IPS DF 6.9 (cell line): ENCODE data around the gene RPL3.

Experiments
- DNase-seq: peaks from one replicate; pipeline ENCODE4 v3.0.0-alpha.2; 2013; ENCODE audit warnings: low read depth, low spot score
- H3K27ac ChIP-seq: one replicate; pipeline ENCODE4 v1.5.1; 2013; ENCODE audit warnings: low read length, control low read depth
- H3K27me3 ChIP-seq: 2 replicates; pipeline ENCODE4 v1.6.1; 2013; ENCODE audit warnings: mild to moderate bottlenecking, low read length; ENCODE audit not compliant: control insufficient read depth, insufficient read depth
- H3K36me3 ChIP-seq: 2 replicates; pipeline ENCODE4 v1.6.1; 2013; ENCODE audit warnings: low read length; ENCODE audit not compliant: control insufficient read depth, insufficient read depth
- H3K4me1 ChIP-seq: 2 replicates; pipeline ENCODE4 v1.6.1; 2013; ENCODE audit warnings: low read length; ENCODE audit not compliant: control insufficient read depth, insufficient read depth
- H3K4me3 ChIP-seq: 2 replicates; pipeline ENCODE4 v1.5.1; 2013; ENCODE audit warnings: mild to moderate bottlenecking, low read length
- H3K9me3 ChIP-seq: 2 replicates; pipeline ENCODE4 v1.6.1; 2013; ENCODE audit warnings: low read length, inconsistent platforms; ENCODE audit not compliant: control insufficient read depth, insufficient read depth
- WGBS: extraction: QIAGEN DNeasy Blood & Tissue Kit; methylation state at CpG from one replicate; pipeline ENCODE4 v1.1.7; 2013; ENCODE audit warnings: mixed read lengths, missing lambda C conversion rate; ENCODE audit not compliant: insufficient read length, insufficient coverage; 5-methylcytosine and 5-hydroxymethylcytosine counted together

Gene RPL3

DNA sequence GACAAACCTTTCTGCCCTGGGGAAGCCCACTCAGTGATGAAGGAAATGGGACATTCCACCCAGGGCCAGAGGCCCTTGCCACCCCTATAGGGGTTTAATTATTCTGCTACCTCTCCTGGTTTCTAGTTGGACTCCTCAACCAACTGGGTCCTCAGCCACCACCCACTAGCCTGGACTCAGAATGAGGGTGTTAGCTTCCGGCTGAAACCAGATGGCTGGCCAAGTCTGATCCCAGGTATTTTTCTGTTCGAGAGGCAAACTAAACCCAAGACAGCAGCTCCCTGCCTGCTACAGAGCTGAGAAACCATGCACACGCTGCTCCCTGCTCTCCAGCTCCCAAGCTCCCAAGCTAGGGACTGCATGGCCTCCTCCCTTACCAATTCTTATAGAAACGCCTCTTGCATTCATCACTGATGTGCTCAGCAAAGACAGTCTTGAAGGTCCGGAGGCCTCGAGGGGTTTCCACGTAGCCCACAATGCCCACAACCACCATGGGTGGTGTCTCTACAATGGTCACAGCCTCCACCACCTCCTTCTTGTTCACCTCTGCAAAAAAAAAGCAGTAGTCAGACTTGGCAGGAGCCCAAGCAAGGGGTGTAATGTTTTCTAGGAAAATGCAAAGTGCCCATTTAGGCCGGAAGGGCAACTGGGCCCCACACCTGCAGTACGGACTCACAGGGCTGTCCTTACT lies 2.2 kb downstream of the RPL3 start:
- WGBS, result no CpG with 5 or more reads among the region's 9 CpGs
- Histone ChIP-seq H3K4me3 (peak overlapping the region; percentile 19; the same call in 1 of the 2 replicates), H3K4me1 (0 out of 2 replicates have a peak, but pooled peaks cover 1% of the 10 kb centered on the region), H3K9me3 (no peaks in the 10 kb centered on the region), H3K36me3 (peaks cover 56% of the 10 kb centered on the region), H3K27me3 (no peaks in the 10 kb centered on the region), H3K27ac (no peak overlapping the region)
- no peak for DNase-seq

DNA sequence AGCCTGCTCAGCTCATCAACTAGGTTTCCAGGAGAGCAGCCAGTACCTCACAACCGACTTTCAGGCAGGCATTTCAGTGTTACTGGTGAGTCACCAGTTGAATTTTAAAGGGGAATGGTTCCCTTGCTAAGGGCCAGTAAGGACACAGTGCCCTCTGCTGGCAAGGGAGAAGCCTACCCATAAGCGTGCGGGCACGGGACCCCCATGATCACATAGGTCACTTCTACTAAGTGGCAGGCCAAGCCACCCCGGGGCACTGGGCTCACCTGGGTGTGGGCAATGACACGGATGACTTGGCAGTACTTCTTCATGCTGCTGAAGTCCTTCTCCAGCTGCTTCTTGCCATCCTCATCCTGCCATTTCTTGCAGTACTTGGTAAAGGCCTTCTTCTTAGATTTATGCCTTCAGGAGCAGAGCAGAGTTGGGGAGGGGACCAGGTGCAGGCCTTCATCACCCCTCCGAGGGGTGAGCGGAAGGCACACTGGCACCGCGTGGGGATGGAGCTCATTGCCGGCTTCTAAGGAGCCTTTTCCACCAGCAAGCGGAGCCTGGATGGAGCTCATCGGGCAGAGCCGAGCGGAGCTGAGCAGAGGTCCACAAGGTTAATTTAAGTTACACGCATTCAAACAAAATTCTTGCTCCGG lies 2.9 kb downstream of the RPL3 start:
- no peak overlapping the region; the same call in 1 of the 2 replicates for H3K4me3 ChIP-seq
- WGBS, result no CpG with 5 or more reads among the region's 17 CpGs
- DNase-seq, result no peak
- 0 out of 2 replicates have a peak, but pooled peaks cover 1% of the 10 kb centered on the region for H3K4me1 ChIP-seq
- H3K27ac ChIP-seq, result no peak overlapping the region
- no peaks in the 10 kb centered on the region for H3K9me3 ChIP-seq
- H3K36me3 ChIP-seq, result peaks cover 62% of the 10 kb centered on the region
- no peaks in the 10 kb centered on the region for H3K27me3 ChIP-seq

DNA sequence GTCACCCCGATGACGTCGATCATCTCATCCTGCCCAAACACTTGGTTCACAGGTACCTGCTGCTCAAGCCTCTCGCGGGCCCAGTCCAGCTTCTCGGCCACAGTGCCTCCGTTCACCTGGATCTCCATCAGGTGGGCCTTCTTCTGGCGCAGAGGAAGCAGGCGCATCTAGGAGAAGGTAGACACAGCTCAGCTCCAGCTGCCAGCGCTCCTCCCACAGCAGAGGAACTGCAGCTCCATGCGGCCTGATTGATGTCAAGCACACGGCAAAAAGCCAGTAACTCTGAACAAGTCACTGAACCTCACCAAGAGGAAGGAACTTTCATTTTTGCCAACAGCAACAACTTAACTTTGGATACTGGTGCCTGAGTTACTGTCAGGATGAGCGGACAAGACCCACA lies 4.0 kb downstream of the RPL3 start:
- Histone ChIP-seq H3K9me3 (no peaks in the 10 kb centered on the region), H3K36me3 (peaks cover 62% of the 10 kb centered on the region), H3K27ac (no peak overlapping the region), H3K4me3 (no peak overlapping the region), H3K4me1 (0 out of 2 replicates have a peak, but pooled peaks cover 1% of the 10 kb centered on the region), H3K27me3 (no peaks in the 10 kb centered on the region)
- WGBS, result no CpG with 5 or more reads among the region's 13 CpGs
- no peak for DNase-seq

DNA sequence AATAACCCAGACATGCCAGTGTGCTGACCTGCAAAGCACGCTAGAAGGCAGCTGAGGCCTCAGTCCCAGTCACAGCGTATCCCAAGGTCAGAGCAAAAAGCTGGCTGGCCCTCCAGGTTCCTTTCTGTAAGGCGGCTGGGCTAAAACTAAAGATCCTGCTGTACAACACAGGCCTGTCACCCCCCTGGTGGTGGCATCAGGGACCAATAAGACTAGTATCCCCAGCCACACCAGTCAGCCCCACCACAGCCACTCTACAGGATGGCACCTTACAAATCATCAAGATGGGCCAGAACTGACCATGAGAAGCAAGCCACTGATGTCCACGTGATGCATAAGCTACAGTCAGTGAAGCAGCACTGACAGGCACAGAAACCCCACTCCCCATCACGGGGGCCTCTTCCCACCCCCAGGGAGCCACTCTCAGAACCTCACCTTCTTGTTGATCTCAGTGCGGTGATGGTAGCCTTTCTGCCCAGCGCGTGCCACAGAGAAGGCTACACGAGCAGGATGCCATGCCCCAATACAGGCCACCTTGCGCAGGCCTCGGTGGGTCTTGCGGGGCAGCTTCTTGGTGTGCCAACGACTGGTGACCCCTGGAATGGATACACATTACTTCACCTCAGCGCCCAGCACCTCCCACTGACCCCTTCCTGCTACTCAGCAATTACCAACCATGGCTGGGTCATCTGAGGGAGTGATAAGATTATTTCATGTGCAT lies 5.0 kb downstream of the RPL3 start:
- H3K36me3 ChIP-seq, result peaks cover 62% of the 10 kb centered on the region
- WGBS, result no CpG with 5 or more reads among the region's 14 CpGs
- no peak for DNase-seq
- no peaks in the 10 kb centered on the region for H3K27me3 ChIP-seq
- H3K4me3 ChIP-seq, result no peak overlapping the region
- no peaks in the 10 kb centered on the region for H3K9me3 ChIP-seq
- H3K27ac ChIP-seq, result no peak overlapping the region
- H3K4me1 ChIP-seq, result peaks cover 3% of the 10 kb centered on the region; the same call in 1 of the 2 replicates

DNA sequence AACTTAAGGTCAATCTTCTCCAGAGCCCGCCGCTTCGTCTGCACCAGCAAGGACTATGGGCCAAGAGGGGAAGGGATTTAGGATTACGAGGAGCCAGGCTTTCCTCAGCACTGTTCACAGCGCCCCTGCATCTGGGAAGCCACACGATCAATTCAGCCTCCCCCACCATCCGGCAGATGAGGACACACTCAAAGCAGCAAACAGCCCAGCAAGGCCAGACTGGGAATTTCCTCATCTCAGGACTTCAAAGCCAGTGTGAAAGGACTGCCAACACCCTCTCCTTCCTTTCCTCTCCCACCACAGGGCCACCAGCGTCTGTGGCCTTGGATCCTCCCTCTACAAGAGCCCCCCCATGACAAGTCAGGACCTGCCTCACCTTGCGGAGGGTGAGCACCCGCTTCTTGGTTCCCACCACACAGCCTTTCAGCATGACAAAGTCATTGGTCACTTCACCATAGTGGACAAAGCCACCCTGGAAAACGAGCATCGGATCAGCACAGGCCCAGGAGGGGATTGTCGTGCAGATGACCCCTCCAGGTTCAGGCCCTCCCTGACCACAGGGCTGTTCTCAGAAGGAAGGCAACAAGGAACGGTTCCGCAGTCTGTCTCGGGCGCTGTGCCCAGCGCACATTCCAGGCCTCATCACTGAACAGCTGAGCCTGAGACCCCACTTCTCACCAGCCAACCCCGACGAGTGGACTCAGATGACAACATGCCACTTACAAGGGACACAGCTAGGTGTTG lies 6.0 kb downstream of the RPL3 start:
- Histone ChIP-seq H3K9me3 (no peaks in the 10 kb centered on the region), H3K27me3 (no peaks in the 10 kb centered on the region), H3K4me1 (peaks cover 7% of the 10 kb centered on the region), H3K27ac (no peak overlapping the region), H3K4me3 (no peak overlapping the region), H3K36me3 (peaks cover 62% of the 10 kb centered on the region)
- no CpG with 5 or more reads among the region's 20 CpGs for WGBS
- DNase-seq, result no peak

DNA sequence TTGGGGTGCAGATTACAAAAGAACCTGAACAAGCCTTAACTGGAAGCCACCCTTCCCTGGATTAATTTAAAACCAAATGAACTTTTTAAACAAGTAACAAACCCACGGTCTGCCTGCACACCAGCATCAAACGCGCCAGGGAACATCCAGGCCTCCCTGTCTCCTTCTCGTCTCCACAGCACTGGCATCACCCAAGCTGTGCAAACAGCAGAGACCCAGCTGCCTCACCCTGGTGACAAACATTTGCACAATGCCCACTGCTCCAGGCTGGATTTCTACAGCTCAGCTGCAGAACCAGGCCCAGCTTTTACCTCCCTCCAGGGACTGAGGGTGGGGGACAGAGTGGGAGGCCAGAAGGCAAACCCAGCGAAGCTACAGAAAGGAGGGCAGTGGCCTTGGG lies 7.0 kb downstream of the RPL3 start:
- Histone ChIP-seq H3K36me3 (peaks cover 55% of the 10 kb centered on the region), H3K4me3 (no peak overlapping the region), H3K9me3 (no peaks in the 10 kb centered on the region), H3K27ac (no peak overlapping the region), H3K27me3 (no peaks in the 10 kb centered on the region), H3K4me1 (peaks cover 7% of the 10 kb centered on the region)
- no CpG with 5 or more reads among the region's 5 CpGs for WGBS
- DNase-seq, result no peak

DNA sequence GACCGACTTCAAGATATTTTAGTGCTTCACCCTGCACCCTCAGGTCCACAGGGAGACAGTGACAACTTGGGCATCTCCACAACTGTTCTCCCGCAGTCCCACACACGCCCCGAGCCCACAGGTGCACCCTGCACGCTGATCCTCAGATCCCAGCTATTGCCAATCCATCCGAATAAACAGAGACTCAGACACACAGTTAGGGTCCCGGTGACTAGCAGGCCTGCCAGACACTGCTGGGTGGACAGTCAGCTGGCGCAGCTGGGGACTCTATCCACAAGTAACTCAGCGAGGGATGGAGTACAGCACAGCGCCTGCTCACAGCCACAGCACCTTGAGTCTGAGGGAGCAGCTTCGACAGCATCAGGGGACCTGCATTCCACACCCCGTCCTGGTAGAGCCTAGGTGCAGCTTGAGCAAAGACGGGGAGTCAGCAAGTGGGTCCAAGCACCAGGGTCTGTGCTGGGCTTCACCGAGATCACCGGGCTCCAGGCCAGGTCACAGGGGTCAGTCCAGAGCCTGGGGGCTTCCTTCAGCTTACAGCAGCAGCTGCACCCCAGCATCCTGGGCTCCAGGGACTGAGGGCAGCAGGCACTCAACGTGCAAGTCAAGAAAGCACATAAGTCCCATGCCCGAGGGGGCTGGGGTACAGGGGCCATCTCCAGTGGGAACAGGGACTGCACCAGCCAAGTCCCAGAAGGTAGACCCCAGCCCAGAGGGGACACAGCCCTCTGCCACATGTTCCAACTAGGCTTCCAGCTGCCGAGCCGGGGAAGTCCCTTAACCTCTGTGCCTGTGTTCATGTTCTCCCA lies 7.6 kb downstream of the RPL3 start:
- Histone ChIP-seq H3K27me3 (no peaks in the 10 kb centered on the region), H3K4me3 (no peak overlapping the region), H3K9me3 (no peaks in the 10 kb centered on the region), H3K4me1 (peaks cover 6% of the 10 kb centered on the region), H3K27ac (no peak overlapping the region), H3K36me3 (peaks cover 49% of the 10 kb centered on the region)
- WGBS, result no CpG with 5 or more reads among the region's 19 CpGs
- DNase-seq, result no peak

DNA sequence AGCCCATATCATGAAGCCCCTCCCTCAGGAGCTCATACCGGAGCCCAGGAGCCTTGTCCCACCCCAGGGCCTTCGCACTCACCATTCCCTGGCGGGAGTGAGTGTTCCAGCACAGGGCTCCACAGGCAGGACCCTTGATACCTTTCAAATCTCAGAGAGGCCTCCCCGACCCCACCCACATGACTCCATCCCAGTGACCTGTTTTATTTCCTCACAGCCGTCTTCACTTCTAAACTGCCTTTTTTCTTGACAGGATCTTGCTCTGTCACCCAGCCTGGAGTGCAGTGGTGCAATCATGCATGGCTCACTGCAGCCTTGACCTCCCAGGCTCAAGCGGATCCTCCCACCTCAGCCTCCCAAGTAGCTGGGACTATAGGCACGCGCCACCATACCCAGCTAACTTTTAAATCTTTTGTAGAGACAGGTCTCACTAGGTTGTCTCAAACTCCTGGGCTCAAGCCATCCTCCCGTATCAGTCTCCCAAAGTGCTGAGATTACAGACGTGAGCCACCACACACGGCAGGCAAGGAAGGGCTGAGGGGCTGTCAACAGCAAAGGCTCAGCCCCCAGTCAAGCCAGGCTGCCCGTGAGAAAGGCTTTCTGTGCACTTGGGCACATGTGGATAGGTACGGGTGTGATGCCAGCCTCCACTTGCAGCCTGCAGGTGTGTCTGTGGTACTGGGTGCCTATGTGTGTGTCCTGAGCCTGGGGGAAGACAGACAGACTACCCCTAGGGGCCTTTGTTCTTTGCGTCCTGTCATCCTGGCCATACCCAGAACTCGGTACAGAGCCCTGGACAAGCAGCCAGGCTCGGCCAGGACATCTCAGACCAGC lies 9.3 kb downstream of the RPL3 start:
- H3K4me1 ChIP-seq, result peaks cover 6% of the 10 kb centered on the region
- H3K27me3 ChIP-seq, result no peaks in the 10 kb centered on the region
- WGBS, result no CpG with 5 or more reads among the region's 16 CpGs
- H3K9me3 ChIP-seq, result no peaks in the 10 kb centered on the region
- H3K4me3 ChIP-seq, result no peak overlapping the region
- H3K27ac ChIP-seq, result no peak overlapping the region
- DNase-seq, result no peak
- H3K36me3 ChIP-seq, result peaks cover 33% of the 10 kb centered on the region

DNA sequence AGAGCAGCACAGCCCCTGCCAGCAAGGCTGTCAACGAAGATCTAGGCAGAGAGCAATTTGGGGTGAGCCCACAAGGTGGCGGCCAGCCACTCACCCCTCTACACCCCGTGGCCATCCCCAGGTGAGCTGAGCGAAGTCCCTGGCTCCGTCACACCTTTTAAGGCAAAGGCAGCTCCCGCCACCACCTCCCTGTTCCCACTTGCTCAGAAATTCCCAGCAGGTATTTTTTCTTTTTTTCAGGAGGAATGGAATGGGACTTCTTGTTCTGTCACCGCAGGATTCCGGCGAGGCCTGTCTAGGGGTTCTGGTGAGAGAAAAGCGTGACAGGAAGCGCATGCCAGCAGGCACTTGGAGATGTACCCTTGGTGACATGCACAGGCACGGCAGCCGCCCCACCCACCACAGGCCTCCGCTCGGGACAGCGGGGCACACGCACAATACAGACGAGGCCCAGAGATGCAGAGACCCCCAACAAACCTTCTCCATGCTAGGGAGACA lies 10.0 kb downstream of the RPL3 start:
- Histone ChIP-seq H3K4me3 (no peak overlapping the region), H3K9me3 (no peaks in the 10 kb centered on the region), H3K36me3 (peaks cover 26% of the 10 kb centered on the region), H3K4me1 (peaks cover 6% of the 10 kb centered on the region), H3K27me3 (no peaks in the 10 kb centered on the region), H3K27ac (no peak overlapping the region)
- WGBS, result no CpG with 5 or more reads among the region's 18 CpGs
- no peak for DNase-seq
